ENCODE measurements around the gene CPOX.

The CPOX gene

GRCh38 chr3:98536456-98537017, 56.9 kb downstream of the CPOX start:
- H3K9ac ChIP-seq (ENCODE audit: low read length): peak overlapping the region; percentile 56

DNA sequence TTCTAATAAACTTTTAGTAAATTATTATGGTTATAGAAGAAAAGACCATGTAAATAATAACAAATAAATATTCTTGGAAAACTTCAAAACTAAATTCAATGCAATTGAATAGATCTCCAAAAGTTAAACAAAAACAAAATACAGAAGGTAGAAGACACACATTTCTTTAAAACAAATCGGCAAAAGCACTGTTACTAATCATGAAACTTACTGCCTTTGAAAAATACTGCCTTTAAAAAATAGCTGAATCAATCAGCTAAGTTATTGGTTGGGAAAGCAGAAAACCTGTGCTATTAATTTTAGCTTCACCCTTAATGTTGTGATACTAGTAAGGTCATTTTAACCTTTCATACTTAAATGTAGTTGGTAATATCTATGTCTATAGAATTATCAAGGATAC, 58.7 kb downstream of the CPOX start:
- H3K9me3 ChIP-seq (ENCODE audit: insufficient read depth, low read length): no peaks in the 10 kb centered on the region

More at GRCh38 chr3:98536456-98537017, 56.9 kb downstream of the CPOX start:
- no peak overlapping the region for H2AFZ ChIP-seq (ENCODE audit: low read depth, low read length, severe bottlenecking)
- peak overlapping the region; percentile 88 for H3K4me2 ChIP-seq (ENCODE audit: low read depth, low read length, poor library complexity, severe bottlenecking)
- H3K36me3 ChIP-seq (ENCODE audit: low read length): no peaks in the 10 kb centered on the region; the same call in 1 of the 2 replicates
- TF ChIP-seq CTCF (IDR thresholded peaks at IDR 0.05; ENCODE audit: insufficient read depth, low read length, poor library complexity, severe bottlenecking) (no peak), EZH2phosphoT487 (conservative IDR thresholded peaks at IDR 0.05; ENCODE audit: low read length) (no peak)
- no peaks in the 10 kb centered on the region for H3K9me2 ChIP-seq (replicated peaks; ENCODE audit: insufficient read depth, low read length)
- no peaks in the 10 kb centered on the region for H4K20me1 ChIP-seq (ENCODE audit: low read depth, low read length)
- H3K79me2 ChIP-seq (ENCODE audit: insufficient read depth, low read length): peaks cover 34% of the 10 kb centered on the region
- H3K27me3 ChIP-seq (ENCODE audit: low read length): no peaks in the 10 kb centered on the region
- H3K9me3 ChIP-seq (ENCODE audit: insufficient read depth, low read length): no peaks in the 10 kb centered on the region
- peak overlapping the region; percentile 56 for H3K4me3 ChIP-seq (ENCODE audit: insufficient read depth, low read length, poor library complexity, severe bottlenecking)
- peak overlapping the region; percentile 97 for H3K27ac ChIP-seq (ENCODE audit: low read depth, low read length)
- H3F3A ChIP-seq (ENCODE audit: insufficient read depth): peaks cover 47% of the 10 kb centered on the region

DNA sequence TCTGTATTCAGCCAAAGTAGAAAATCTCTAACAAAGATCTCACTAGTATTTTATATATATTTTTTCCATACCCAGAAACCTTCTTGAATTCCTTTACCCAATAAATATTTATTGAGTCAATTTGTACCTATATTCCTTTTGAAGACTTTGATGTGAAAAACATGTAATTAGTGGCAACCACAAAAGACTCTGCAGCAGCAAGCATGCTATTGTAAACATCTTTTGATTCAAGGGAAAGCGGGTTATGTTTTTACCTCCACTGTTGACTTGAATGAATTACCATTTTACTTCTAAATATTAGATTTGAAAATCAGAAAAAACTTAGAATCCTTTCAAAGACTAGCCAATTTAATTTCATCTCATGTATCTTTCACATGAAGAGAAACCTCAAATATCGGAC, 59.2 kb downstream of the CPOX start:
- peaks cover 34% of the 10 kb centered on the region for H3K79me2 ChIP-seq (ENCODE audit: insufficient read depth, low read length)
- peak overlapping the region; percentile 72 for H3K4me3 ChIP-seq (ENCODE audit: insufficient read depth, low read length, poor library complexity, severe bottlenecking)
- peak overlapping the region; percentile 61 for H3K9ac ChIP-seq (ENCODE audit: low read length)

More for the DNA sequence above, 58.7 kb downstream of the CPOX start:
- no peaks in the 10 kb centered on the region; the same call in 1 of the 2 replicates for H3K36me3 ChIP-seq (ENCODE audit: low read length)
- peaks cover 34% of the 10 kb centered on the region for H3K79me2 ChIP-seq (ENCODE audit: insufficient read depth, low read length)
- H3K4me3 ChIP-seq (ENCODE audit: insufficient read depth, low read length, poor library complexity, severe bottlenecking): peak overlapping the region; percentile 72
- TF ChIP-seq CTCF (IDR thresholded peaks at IDR 0.05; ENCODE audit: insufficient read depth, low read length, poor library complexity, severe bottlenecking) (no peak), EZH2phosphoT487 (conservative IDR thresholded peaks at IDR 0.05; ENCODE audit: low read length) (no peak)
- H3K27ac ChIP-seq (ENCODE audit: low read depth, low read length): peak overlapping the region; percentile 97
- H3K27me3 ChIP-seq (ENCODE audit: low read length): no peaks in the 10 kb centered on the region
- peak overlapping the region; percentile 88 for H3K4me2 ChIP-seq (ENCODE audit: low read depth, low read length, poor library complexity, severe bottlenecking)
- H3K9ac ChIP-seq (ENCODE audit: low read length): peak overlapping the region; percentile 61
- peaks cover 46% of the 10 kb centered on the region for H3F3A ChIP-seq (ENCODE audit: insufficient read depth)
- no peaks in the 10 kb centered on the region for H4K20me1 ChIP-seq (ENCODE audit: low read depth, low read length)
- no peaks in the 10 kb centered on the region for H3K9me2 ChIP-seq (replicated peaks; ENCODE audit: insufficient read depth, low read length)
- no peak overlapping the region for H2AFZ ChIP-seq (ENCODE audit: low read depth, low read length, severe bottlenecking)

More for the DNA sequence above, 59.2 kb downstream of the CPOX start:
- Histone ChIP-seq H3K9me2 (replicated peaks; ENCODE audit: insufficient read depth, low read length) (no peaks in the 10 kb centered on the region), H2AFZ (ENCODE audit: low read depth, low read length, severe bottlenecking) (no peak overlapping the region), H3K27me3 (ENCODE audit: low read length) (no peaks in the 10 kb centered on the region), H3K9me3 (ENCODE audit: insufficient read depth, low read length) (no peaks in the 10 kb centered on the region), H3K27ac (ENCODE audit: low read depth, low read length) (peak overlapping the region; percentile 97), H3K36me3 (ENCODE audit: low read length) (no peaks in the 10 kb centered on the region; the same call in 1 of the 2 replicates), H4K20me1 (ENCODE audit: low read depth, low read length) (no peaks in the 10 kb centered on the region), H3F3A (ENCODE audit: insufficient read depth) (peaks cover 44% of the 10 kb centered on the region), H3K4me2 (ENCODE audit: low read depth, low read length, poor library complexity, severe bottlenecking) (peak overlapping the region; percentile 88)
- TF ChIP-seq CTCF (IDR thresholded peaks at IDR 0.05; ENCODE audit: insufficient read depth, low read length, poor library complexity, severe bottlenecking): no peak
- TF ChIP-seq EZH2phosphoT487 (conservative IDR thresholded peaks at IDR 0.05; ENCODE audit: low read length): no peak
